Heart left ventricle (tissue), 16 donors: ENCODE measurements around the gene CRB1. TPM values are rescaled to one million over a fixed set of nuclear protein-coding genes. Genes with fewer than 3 reads are reported as not detected.

Source experiments
- ATAC-seq, 4 donors: fragments of 200-7000 bp; cut with Tn5 transposase; one replicate each; pipeline ENCODE4 v1.9.1; 2020 to 2022; ENCODE audit warnings: moderate library complexity in 4 of 4, mild to moderate bottlenecking in 3 of 4, moderate number of reproducible peaks in 1 of 4
- DNase-seq, 5 donors: peaks; one replicate each; pipeline ENCODE4 v3.0.0-alpha.2; 2020
- H3K27ac ChIP-seq, 12 donors: fragments of 200-600 bp; sonication (generic) in 4 of 12; one replicate each; pipeline versions ENCODE4 v1.5.0 to v1.8.0; 2016 to 2022; ENCODE audit warnings: mild to moderate bottlenecking in 2 of 12
- H3K27me3 ChIP-seq, 9 donors: fragments of 200-600 bp; sonication (generic) in 2 of 9; one replicate each; pipeline versions ENCODE4 v1.5.1 to v1.8.0; 2016 to 2022; ENCODE audit warnings: mild to moderate bottlenecking in 3 of 9
- H3K36me3 ChIP-seq, 9 donors: fragments of 200-600 bp; sonication (generic) in 2 of 9; one replicate each; pipeline versions ENCODE4 v1.5.0 to v1.8.0; 2018 to 2022; ENCODE audit warnings: mild to moderate bottlenecking in 2 of 9
- H3K4me1 ChIP-seq, 12 donors: fragments of 200-600 bp; sonication (generic) in 4 of 12; one replicate each; pipeline versions ENCODE4 v1.5.0 to v1.8.0; 2016 to 2022; ENCODE audit warnings: mild to moderate bottlenecking in 3 of 12
- H3K4me3 ChIP-seq, 12 donors: fragments of 200-600 bp; sonication (generic) in 4 of 12; one replicate each; pipeline versions ENCODE4 v1.5.0 to v1.8.0; 2017 to 2022; ENCODE audit warnings: mild to moderate bottlenecking in 9 of 12, moderate library complexity in 4 of 12
- H3K9me3 ChIP-seq, 12 donors: fragments of 200-600 bp; sonication (generic) in 4 of 12; one replicate each; pipeline versions ENCODE4 v1.5.0 to v1.8.0; 2016 to 2022; ENCODE audit warnings: mild to moderate bottlenecking in 1 of 12
- POLR2A ChIP-seq, 2 donors: fragments of 450-650 bp; IDR thresholded peaks; one replicate each; pipeline ENCODE4 v1.6.1; 2017; ENCODE audit warnings: antibody characterized with exemption in 2 of 2, mild to moderate bottlenecking in 2 of 2, moderate library complexity in 2 of 2
- WGBS, 4 donors: extraction: QIAGEN DNeasy Blood & Tissue Kit in 2 of 4; methylation state at CpG; one replicate each; pipeline versions ENCODE4 v1.1.5 to v1.1.7; 2013 to 2018; 5-methylcytosine and 5-hydroxymethylcytosine counted together
- intact Hi-C, 10 donors: fragments of 100-400 bp; cut with DNase I; formaldehyde crosslinking; loops; one replicate each; pipeline versions ENCODE4 v1.11.1 to v1.14.2; 2022
- polyA plus RNA-seq, 2 donors: library from polyadenylated mRNA; stranded (reverse); fragments of 200-250 nt; gene quantifications; one replicate each; pipeline ENCODE4 v1.2.3, GENCODE V29; 2013
- total RNA-seq, 9 donors: library from RNA; depleted of rRNA in 2 of 9; stranded (reverse); fragments of >200 nt in 2 of 9; fragmentation: NEBNext Ultra II Directional in 3 of 9; extraction: Animal tissue kit (Norgen Biotek cat#: 25700) in 3 of 9; gene quantifications; one replicate each; pipeline versions ENCODE4 v1.1.0 to v1.2.4, GENCODE V29; 2016 to 2023
- TF ChIP-seq, protein P1 (sequence below), 12 donors: fragments of 200-600 bp; sonication (generic) in 4 of 12; IDR thresholded peaks; one replicate each; pipeline versions ENCODE4 v1.5.0 to v1.8.0; 2018 to 2022; ENCODE audit warnings: antibody characterized with exemption in 12 of 12, mild to moderate bottlenecking in 5 of 12
- donor health status: ischemic (EF 13 %, LVEDD 7.1; RV severe dilation, severe dysfunction).
- donor health status: healthy with polysubstance abuse.
- donor health status: DM: no; HTN: yes; CAD: no.
- donor health status: DM: no; HTN: no; CAD: no.
- donor health status: ischemic (EF 25% LVEDD 6.9; RV normal size, moderate dysfunction).
- donor health status: ischemic (EF 25% LVEDD 5.7; RV mildly dilated, moderate dysfunction).
- donor health status: healthy.
- donor health status: DM: yes; HTN: yes; CAD: no.
- donor health status: ischemic (EF 35%, LVEDD 5.7; RV mildly dilated, moderate dysfunction).
- donor health status: nonischemic (EF 11% LVEDD 7.7; RV severe dilation, severe dysfunction).
- donor health status: DM: yes; HTN: yes; CAD: no.
- donor health status: PGD.
- donor health status: ischemic (EF 29% LVEDD 5.4; RV normal size, mild dysfunction).
- donor health status: nonischemic (EF 23%, LVEDD 6.1; RV moderate dilation, normal function).

Gene CRB1
- total and polyA plus RNA-seq, 11 donors, result 0.06 to 0.56 (median 0.29) TPM; not detected in 2

DNA sequence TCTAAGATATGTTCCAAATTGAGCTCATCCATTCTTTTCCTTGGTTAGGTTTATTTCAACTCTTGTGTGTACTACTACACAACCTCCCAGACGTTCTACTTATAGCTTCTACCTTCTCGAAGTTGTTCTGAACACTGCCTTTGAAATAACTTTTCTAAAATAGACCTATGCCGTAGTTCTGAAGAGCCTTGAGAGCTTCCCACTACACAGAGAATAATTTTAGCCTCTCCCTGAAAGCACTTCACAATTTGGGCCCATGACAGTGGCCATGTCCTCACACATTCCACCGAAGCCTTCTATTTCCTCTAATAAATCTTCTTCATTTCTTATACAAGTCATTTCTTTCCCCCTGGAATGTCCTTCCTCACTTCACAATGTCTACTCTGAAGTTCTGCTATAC lies 62.2 kb downstream of the CRB1 start:
- no peak for DNase-seq
- WGBS, 4 donors, result 41 to 50% (median 47%) methylated on average over 4 of the region's 4 CpGs
- H3K4me1 ChIP-seq, result peaks cover 0 to 4% (median 0%) of the 10 kb centered on the region in 12 donors
- TF ChIP-seq POLR2A (IDR thresholded peaks at IDR 0.05), result no peak
- TF ChIP-seq, protein P1, sequence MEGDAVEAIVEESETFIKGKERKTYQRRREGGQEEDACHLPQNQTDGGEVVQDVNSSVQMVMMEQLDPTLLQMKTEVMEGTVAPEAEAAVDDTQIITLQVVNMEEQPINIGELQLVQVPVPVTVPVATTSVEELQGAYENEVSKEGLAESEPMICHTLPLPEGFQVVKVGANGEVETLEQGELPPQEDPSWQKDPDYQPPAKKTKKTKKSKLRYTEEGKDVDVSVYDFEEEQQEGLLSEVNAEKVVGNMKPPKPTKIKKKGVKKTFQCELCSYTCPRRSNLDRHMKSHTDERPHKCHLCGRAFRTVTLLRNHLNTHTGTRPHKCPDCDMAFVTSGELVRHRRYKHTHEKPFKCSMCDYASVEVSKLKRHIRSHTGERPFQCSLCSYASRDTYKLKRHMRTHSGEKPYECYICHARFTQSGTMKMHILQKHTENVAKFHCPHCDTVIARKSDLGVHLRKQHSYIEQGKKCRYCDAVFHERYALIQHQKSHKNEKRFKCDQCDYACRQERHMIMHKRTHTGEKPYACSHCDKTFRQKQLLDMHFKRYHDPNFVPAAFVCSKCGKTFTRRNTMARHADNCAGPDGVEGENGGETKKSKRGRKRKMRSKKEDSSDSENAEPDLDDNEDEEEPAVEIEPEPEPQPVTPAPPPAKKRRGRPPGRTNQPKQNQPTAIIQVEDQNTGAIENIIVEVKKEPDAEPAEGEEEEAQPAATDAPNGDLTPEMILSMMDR (IDR thresholded peaks at IDR 0.05), result no peak
- H3K36me3 ChIP-seq, result no peaks in the 10 kb centered on the region
- H3K27me3 ChIP-seq, result no peaks in the 10 kb centered on the region
- intact Hi-C loops, result no loop called here
- H3K9me3 ChIP-seq, result no peaks in the 10 kb centered on the region
- ATAC-seq, result peak in 3 of 4 donors; percentile 80 to 87 (median 87)
- H3K27ac ChIP-seq, result no peak overlapping the region
- no peak overlapping the region for H3K4me3 ChIP-seq

DNA sequence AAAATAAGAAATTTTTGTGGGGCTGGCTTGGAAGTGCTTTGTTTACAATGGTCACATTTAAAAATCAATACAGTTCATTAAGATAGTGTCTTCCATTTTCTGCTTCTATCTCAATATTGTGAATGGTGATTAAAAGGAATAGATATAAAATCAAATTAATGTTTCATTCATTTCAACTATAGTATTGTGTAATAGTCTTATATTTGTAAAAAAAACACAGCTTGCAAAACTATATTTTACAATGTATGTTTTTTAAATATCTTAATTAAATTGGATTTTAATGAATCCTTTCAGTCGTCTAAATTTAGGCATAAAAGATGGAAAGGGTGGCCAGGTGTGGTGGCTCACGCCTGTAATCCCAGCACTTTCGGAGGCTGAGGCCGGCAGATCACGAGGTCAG lies 63.5 kb downstream of the CRB1 start:
- no peaks in the 10 kb centered on the region for H3K27me3 ChIP-seq
- ATAC-seq (no peak), DNase-seq (no peak)
- no peaks in the 10 kb centered on the region for H3K9me3 ChIP-seq
- WGBS, 4 donors, result 86 to 90% (median 88%) methylated on average over 5 of the region's 5 CpGs
- intact Hi-C loops, result no loop called here
- H3K4me3 ChIP-seq, result no peak overlapping the region
- H3K27ac ChIP-seq, result no peak overlapping the region
- TF ChIP-seq, protein P1 (IDR thresholded peaks at IDR 0.05), result no peak
- TF ChIP-seq POLR2A (IDR thresholded peaks at IDR 0.05), result no peak
- H3K4me1 ChIP-seq, result peaks cover 0 to 4% (median 0%) of the 10 kb centered on the region in 12 donors
- H3K36me3 ChIP-seq, result no peaks in the 10 kb centered on the region

DNA sequence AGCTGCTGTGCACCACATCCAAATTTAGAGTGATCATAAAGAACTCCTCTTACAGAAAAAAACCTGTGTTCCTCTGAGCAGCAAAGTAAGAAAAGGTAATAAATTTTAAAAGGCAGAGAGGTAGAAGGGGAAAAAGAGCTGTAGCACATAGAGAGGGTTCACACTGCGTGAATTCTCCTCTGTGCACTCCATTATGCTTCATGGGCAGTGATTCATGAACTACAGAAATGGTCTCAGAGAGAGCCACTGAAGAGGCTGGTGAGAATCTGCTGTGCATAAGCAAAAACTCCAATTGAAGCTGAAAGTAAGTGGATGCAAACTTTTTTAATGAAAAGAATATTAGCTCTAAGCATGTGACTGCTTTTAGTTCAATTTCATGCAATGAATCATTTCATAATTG lies 65.0 kb downstream of the CRB1 start:
- H3K27ac ChIP-seq, result no peak overlapping the region
- TF ChIP-seq, protein P1 (IDR thresholded peaks at IDR 0.05), result no peak
- TF ChIP-seq POLR2A (IDR thresholded peaks at IDR 0.05), result no peak
- intact Hi-C loops, result no loop called here
- H3K36me3 ChIP-seq, result no peaks in the 10 kb centered on the region
- no peak overlapping the region for H3K4me3 ChIP-seq
- no peaks in the 10 kb centered on the region for H3K27me3 ChIP-seq
- no peak for ATAC-seq
- WGBS, 4 donors, result 87 to 98% (median 93%) methylated on average over 1 of the region's 1 CpG
- peaks cover 0 to 4% (median 0%) of the 10 kb centered on the region in 12 donors for H3K4me1 ChIP-seq
- DNase-seq, result no peak
- H3K9me3 ChIP-seq, result no peaks in the 10 kb centered on the region

DNA sequence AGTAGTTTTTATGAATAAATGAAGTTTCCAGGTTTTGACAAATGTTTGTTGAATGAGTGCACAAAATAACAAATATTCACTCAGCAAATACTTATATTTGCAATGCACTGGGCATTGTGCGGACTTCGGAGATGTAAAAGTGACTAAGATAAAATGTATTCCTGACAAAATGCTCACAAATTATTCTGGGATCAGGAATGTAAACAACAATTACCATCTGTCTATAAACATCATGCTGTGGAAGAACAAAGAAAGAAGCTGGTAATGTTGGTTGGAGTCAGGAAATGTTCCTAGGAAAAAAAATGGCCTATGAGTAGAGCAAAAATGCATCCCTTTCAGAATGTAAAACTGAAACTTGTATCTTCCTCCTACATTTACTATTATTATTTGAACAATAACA lies 68.5 kb downstream of the CRB1 start:
- no peak overlapping the region for H3K27ac ChIP-seq
- H3K27me3 ChIP-seq, result no peaks in the 10 kb centered on the region
- no peaks in the 10 kb centered on the region for H3K4me1 ChIP-seq
- no peak for DNase-seq
- no peak for ATAC-seq
- H3K4me3 ChIP-seq, result no peak overlapping the region
- intact Hi-C loops, result no loop called here
- no peaks in the 10 kb centered on the region for H3K9me3 ChIP-seq
- 95 to 97% (median 96%) methylated on average over 2 of the region's 2 CpGs for WGBS, 4 donors
- H3K36me3 ChIP-seq, result no peaks in the 10 kb centered on the region
- TF ChIP-seq POLR2A (IDR thresholded peaks at IDR 0.05), result no peak
- TF ChIP-seq, protein P1 (IDR thresholded peaks at IDR 0.05), result no peak
